Measurements from ENCODE around the gene GDF2.

The GDF2 gene

DNA sequence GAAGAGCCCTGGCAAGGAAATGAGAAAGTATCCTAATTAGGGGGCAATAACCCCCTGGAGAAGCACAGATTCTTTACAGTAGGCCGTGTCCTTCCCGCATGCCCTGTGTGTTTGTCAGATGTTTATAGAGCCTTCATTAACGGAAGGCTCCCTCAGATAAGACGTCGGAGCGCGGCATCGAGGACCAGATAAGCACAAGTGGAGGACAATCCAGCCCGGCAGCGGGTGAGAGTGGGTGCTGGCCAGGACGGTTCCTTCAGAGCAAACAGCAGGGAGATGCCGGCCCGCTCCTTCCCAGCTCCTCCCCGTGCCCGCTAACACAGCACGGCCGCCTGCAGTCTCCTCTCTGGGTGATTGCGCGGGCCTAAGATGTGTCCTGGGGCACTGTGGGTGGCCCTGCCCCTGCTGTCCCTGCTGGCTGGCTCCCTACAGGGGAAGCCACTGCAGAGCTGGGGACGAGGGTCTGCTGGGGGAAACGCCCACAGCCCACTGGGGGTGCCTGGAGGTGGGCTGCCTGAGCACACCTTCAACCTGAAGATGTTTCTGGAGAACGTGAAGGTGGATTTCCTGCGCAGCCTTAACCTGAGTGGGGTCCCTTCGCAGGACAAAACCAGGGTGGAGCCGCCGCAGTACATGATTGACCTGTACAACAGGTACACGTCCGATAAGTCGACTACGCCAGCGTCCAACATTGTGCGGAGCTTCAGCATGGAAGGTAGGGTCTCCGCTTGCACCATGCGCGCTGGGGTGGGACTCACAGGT, at the start of gene GDF2:
Gene GDF2, plus strand, starts transcription at position 155 of the 762 bp plus-strand sequence. Its CDS starts 215 bp downstream, at position 370.
- TF ChIP-seq, protein P1, sequence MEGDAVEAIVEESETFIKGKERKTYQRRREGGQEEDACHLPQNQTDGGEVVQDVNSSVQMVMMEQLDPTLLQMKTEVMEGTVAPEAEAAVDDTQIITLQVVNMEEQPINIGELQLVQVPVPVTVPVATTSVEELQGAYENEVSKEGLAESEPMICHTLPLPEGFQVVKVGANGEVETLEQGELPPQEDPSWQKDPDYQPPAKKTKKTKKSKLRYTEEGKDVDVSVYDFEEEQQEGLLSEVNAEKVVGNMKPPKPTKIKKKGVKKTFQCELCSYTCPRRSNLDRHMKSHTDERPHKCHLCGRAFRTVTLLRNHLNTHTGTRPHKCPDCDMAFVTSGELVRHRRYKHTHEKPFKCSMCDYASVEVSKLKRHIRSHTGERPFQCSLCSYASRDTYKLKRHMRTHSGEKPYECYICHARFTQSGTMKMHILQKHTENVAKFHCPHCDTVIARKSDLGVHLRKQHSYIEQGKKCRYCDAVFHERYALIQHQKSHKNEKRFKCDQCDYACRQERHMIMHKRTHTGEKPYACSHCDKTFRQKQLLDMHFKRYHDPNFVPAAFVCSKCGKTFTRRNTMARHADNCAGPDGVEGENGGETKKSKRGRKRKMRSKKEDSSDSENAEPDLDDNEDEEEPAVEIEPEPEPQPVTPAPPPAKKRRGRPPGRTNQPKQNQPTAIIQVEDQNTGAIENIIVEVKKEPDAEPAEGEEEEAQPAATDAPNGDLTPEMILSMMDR (IDR thresholded peaks at IDR 0.05; ENCODE audit: borderline replicate concordance, insufficient read depth, low read depth, low read length) = no peak
- no peak within 1 kb of the TSS for H3K4me3 ChIP-seq (ENCODE audit: low read depth, low read length)

DNA sequence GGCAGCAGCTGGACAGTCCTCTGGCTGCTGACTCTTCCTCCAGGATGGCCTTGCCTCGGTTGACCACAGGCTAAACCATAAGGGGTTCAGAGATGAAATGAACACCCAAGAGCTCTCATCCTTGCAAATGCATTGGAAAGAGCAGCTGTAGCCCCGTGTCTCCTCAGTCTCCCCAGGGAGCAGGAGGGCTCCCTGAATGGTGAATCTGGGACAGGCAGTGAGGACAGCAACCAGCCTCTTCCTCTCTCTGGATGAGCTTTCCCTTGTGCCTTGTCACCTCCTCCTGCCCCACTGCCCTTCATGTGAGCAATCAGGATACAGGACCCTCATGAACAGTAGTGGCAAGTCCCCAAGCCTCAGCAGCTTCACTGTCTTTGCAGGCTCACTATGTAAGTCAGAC, 46.2 kb upstream of the GDF2 start:
- H3K4me3 ChIP-seq (ENCODE audit: low read depth, low read length) = no peak overlapping the region
- TF ChIP-seq, protein P1 (IDR thresholded peaks at IDR 0.05; ENCODE audit: borderline replicate concordance, insufficient read depth, low read depth, low read length) = no peak

DNA sequence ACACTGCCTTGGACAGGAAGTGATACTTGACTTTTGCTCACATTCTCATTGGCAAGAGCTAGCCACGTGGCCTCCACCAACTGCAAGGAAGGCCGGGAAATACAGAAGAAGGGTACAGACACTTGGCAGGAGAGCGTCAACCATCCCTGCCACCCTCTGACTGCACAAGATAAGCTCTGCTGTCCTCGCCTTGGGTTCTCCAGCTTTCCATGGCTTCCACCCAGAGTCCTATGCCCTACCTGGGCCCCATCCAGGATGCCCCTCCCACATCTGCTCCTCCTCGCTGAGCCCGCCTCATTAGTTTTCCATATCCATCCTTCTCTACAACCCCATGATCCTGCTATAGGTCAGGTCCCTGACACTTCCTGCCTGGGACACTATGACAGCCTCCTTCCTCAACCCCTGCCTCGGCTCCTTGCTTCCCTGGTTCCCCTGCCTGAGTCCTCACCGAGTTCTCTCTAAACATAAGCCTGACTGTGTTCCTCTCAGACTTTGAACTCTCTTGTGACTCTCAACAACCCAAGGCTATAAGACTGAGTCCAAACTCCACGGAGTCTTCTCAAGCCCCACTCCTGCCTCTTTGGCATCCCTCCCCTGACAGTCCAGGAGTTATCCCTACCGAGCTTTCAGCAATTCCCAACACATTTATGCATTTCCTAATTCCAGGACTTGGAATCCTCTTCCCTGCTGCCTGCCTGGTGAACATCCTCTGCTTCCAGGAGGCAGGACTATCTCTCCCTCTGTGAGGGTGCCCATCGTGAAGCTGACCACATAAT, 45.5 kb upstream of the GDF2 start:
- TF ChIP-seq, protein P1 (IDR thresholded peaks at IDR 0.05; ENCODE audit: borderline replicate concordance, insufficient read depth, low read depth, low read length) = no peak
- H3K4me3 ChIP-seq (ENCODE audit: low read depth, low read length) = no peak overlapping the region

DNA sequence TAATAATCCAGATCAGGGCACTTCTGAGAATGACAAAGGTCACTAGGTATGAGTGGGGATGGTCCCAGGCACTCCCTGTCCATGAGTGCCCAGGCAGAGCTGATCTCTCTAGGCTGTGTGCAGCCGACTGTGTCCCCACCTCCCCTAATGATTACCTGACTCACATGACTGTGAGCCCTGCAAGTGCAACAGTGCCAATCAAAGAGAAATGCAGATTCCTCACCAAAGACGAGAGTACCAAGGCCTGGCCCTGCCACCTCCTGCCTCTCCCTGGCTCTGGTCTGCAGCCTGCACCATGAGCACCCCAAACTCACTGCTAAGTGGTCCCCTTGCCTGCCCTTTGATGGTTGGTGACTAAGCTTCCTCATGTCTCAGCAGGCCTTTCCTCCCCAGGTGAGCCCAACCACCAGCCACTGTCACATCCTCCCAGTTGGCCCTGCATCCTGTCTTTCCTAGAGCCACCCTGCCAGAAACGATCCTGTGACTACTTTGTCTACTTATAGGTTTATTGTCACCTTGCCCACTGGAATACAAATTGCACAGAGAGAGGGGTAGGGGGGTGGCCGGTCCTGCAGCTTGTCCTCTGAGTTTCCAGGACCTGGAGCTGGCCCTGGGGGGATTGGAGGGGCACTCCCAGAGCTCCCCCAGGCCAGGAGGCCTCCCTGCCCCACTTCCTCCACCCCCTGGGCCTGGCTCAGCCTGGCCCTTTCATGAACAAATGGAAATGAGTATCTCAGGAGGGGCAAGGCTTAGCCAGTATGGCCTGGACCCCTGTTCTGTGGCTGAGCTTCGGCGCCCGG, 44.7 kb upstream of the GDF2 start:
- TF ChIP-seq, protein P1 (IDR thresholded peaks at IDR 0.05; ENCODE audit: borderline replicate concordance, insufficient read depth, low read depth, low read length) = no peak
- no peak overlapping the region for H3K4me3 ChIP-seq (ENCODE audit: low read depth, low read length)

DNA sequence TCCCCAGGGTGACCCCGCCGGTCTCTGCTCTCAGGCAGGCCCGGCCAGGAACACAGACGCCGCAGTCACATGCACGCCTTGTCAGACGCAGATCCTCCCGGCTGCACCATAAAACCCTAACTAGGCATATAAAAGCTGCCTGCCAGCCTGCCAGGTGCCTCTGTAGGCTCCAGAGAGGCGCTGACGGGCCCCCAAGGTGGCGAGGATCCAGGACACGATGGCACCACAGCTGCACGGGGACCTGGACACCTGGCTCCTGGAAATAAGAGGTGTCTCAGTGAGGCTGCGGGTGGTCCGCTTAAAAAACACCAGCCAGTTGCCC, 44.1 kb upstream of the GDF2 start:
- TF ChIP-seq, protein P1 (IDR thresholded peaks at IDR 0.05; ENCODE audit: borderline replicate concordance, insufficient read depth, low read depth, low read length) = no peak
- no peak overlapping the region for H3K4me3 ChIP-seq (ENCODE audit: low read depth, low read length)

DNA sequence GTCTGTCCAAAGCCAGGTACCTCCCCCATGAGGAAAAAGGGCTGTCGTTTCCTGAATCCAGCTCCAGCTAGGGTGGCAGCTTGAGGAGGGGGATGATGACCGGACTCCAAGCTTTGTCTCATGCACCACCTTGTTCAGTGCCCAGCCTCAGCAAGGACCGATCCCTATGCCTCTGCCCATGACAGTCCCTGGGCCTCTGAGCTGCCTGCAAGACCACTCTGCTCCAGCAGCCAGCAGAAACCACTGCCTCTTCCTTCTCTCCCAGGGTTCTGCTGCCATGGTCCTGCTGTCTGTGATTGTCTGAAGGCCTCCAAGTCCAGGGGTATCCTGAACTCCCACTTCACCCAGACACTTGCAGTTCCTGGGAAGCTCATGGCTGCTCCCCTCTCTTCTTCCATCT, 43.5 kb upstream of the GDF2 start:
- H3K4me3 ChIP-seq (ENCODE audit: low read depth, low read length) = no peak overlapping the region
- TF ChIP-seq, protein P1 (IDR thresholded peaks at IDR 0.05; ENCODE audit: borderline replicate concordance, insufficient read depth, low read depth, low read length) = no peak
